Mesothelial cell of epicardium (in vitro differentiated cells): ENCODE data around the gene SPATA24. TPM values are rescaled to one million over a fixed set of nuclear protein-coding genes. Genes with fewer than 3 reads are reported as not detected.

Experiments used
- DNase-seq, 2 experiments: peaks; one replicate each; pipeline ENCODE4 v3.0.0; 2021; ENCODE audit warnings: low spot score in 2 of 2; ENCODE audit not compliant: unreplicated experiment in 2 of 2
- H3K27ac Mint-ChIP-seq: 2 replicates; pipeline ENCODE4 v1.8.0; 2021; ENCODE audit warnings: mixed read lengths
- H3K27me3 Mint-ChIP-seq: 2 replicates; pipeline ENCODE4 v1.8.0; 2021; ENCODE audit warnings: low read depth, mixed read lengths
- H3K36me3 Mint-ChIP-seq: 2 replicates; pipeline ENCODE4 v1.8.0; 2021; ENCODE audit warnings: mixed read lengths
- H3K4me1 Mint-ChIP-seq: 2 replicates; pipeline ENCODE4 v1.8.0; 2021; ENCODE audit warnings: mixed read lengths
- H3K4me3 Mint-ChIP-seq: 2 replicates; pipeline ENCODE4 v1.8.0; 2021; ENCODE audit warnings: mild to moderate bottlenecking, moderate library complexity, mixed read lengths
- H3K9me3 Mint-ChIP-seq: 2 replicates; pipeline ENCODE4 v1.8.0; 2021; ENCODE audit warnings: mixed read lengths
- total RNA-seq: library from RNA; stranded (reverse); gene quantifications from 3 replicates; pipeline ENCODE4 v1.2.1, GENCODE V29; 2021
- TF ChIP-seq, protein P1 (sequence below): fragments of 200-600 bp; sonication (generic); IDR thresholded peaks from one replicate; pipeline ENCODE4 v1.5.0; 2021; ENCODE audit warnings: antibody characterized with exemption; ENCODE audit not compliant: unreplicated experiment

The SPATA24 gene
- total RNA-seq, 1 donor from 2014 or later, result 4.8 TPM

DNA sequence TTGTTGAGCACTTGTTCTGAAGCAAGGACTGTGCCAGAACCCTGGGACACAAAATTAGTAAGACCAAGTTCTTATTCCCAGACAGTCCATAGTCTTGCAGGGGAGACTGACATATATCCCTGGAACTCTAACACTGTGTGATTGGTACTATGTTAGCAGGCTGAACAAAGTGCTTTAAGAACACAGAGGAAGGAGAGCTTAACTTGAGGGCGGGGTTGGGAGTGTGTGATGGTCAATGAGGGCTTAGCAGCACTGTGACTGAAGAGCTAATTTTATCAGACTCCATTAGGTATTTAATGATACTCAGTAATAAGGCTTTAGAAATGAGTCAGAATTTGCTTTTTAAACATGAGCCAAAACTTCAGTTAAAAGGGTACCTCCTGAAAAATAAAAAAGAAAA is 14.9 kb upstream of the SPATA24 start:
- Mint-ChIP-seq H3K27ac (no peak overlapping the region), H3K9me3 (no peaks in the 10 kb centered on the region), H3K4me3 (no peak overlapping the region), H3K27me3 (no peaks in the 10 kb centered on the region), H3K4me1 (no peaks in the 10 kb centered on the region), H3K36me3 (peaks cover 30% of the 10 kb centered on the region)
- no peak for DNase-seq
- TF ChIP-seq, protein P1, sequence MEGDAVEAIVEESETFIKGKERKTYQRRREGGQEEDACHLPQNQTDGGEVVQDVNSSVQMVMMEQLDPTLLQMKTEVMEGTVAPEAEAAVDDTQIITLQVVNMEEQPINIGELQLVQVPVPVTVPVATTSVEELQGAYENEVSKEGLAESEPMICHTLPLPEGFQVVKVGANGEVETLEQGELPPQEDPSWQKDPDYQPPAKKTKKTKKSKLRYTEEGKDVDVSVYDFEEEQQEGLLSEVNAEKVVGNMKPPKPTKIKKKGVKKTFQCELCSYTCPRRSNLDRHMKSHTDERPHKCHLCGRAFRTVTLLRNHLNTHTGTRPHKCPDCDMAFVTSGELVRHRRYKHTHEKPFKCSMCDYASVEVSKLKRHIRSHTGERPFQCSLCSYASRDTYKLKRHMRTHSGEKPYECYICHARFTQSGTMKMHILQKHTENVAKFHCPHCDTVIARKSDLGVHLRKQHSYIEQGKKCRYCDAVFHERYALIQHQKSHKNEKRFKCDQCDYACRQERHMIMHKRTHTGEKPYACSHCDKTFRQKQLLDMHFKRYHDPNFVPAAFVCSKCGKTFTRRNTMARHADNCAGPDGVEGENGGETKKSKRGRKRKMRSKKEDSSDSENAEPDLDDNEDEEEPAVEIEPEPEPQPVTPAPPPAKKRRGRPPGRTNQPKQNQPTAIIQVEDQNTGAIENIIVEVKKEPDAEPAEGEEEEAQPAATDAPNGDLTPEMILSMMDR, result no peak

DNA sequence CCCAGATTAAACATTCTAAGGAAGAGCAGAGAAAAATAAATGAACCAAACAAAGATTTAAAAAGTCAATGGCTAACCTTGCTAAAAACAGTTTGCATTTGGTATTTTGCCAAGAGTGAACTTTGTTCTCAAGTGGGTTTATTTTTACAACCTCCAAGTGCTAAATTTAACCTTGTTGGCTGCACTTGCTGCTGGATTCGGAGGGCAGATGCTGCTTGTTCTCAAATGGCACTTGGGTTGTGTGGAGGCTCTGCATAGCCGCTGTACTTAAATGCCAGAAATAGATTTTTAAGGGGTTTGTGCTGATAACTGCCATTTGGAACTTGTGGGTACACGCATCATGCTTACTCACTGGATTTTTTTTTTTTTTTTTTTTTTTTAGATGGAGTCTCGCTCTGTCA is 13.3 kb upstream of the SPATA24 start:
- no peak overlapping the region for H3K4me3 Mint-ChIP-seq
- H3K4me1 Mint-ChIP-seq, result no peaks in the 10 kb centered on the region
- H3K27ac Mint-ChIP-seq, result no peak overlapping the region
- TF ChIP-seq, protein P1, result no peak
- H3K27me3 Mint-ChIP-seq, result no peaks in the 10 kb centered on the region
- DNase-seq, result no peak
- peaks cover 24% of the 10 kb centered on the region for H3K36me3 Mint-ChIP-seq
- H3K9me3 Mint-ChIP-seq, result no peaks in the 10 kb centered on the region

DNA sequence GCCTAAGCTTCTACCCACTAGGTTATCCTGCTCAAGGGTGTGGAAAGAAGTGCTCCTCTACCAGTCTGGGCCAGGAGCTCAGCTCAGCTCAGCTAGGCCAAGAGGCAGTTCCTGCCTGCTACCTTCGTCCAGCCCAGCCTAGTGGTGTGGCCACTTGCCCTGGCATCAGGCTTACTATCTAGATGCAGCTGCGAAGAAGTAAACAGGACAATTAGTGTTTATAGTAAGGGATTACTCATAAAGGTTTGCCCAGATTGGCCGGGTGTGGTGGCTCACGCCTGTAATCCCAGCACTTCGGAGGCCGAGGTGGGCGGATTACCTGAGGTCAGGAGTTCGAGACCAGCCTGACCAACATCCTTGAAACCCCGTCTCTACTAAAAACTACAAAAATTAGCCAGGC is 12.8 kb upstream of the SPATA24 start:
- DNase-seq, result no peak
- no peak overlapping the region for H3K27ac Mint-ChIP-seq
- no peaks in the 10 kb centered on the region for H3K4me1 Mint-ChIP-seq
- H3K4me3 Mint-ChIP-seq, result no peak overlapping the region
- TF ChIP-seq, protein P1, result no peak
- peaks cover 23% of the 10 kb centered on the region for H3K36me3 Mint-ChIP-seq
- H3K9me3 Mint-ChIP-seq, result no peaks in the 10 kb centered on the region
- H3K27me3 Mint-ChIP-seq, result no peaks in the 10 kb centered on the region

DNA sequence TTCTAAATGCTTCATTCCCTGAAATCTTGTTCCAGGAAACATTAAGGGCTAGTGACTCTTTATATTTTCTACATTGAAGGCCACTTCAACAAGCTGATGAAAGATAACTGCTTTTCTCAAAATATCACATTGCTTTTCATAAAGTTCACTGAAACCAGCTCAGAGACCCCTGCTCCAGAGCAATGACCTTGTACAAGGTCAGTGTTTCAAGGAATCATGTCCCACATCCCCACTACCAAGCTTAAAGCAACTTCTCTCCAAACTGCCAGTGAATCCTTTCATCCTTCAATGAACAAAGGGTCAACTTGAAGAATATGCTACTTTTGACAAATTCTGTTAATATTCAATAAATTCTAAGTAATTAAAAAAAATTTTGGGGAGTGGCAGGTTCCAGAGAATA is 12.0 kb upstream of the SPATA24 start:
- Mint-ChIP-seq H3K27me3 (no peaks in the 10 kb centered on the region), H3K4me1 (no peaks in the 10 kb centered on the region), H3K36me3 (peaks cover 23% of the 10 kb centered on the region), H3K4me3 (no peak overlapping the region), H3K27ac (no peak overlapping the region), H3K9me3 (no peaks in the 10 kb centered on the region)
- DNase-seq, result no peak
- TF ChIP-seq, protein P1, result no peak

DNA sequence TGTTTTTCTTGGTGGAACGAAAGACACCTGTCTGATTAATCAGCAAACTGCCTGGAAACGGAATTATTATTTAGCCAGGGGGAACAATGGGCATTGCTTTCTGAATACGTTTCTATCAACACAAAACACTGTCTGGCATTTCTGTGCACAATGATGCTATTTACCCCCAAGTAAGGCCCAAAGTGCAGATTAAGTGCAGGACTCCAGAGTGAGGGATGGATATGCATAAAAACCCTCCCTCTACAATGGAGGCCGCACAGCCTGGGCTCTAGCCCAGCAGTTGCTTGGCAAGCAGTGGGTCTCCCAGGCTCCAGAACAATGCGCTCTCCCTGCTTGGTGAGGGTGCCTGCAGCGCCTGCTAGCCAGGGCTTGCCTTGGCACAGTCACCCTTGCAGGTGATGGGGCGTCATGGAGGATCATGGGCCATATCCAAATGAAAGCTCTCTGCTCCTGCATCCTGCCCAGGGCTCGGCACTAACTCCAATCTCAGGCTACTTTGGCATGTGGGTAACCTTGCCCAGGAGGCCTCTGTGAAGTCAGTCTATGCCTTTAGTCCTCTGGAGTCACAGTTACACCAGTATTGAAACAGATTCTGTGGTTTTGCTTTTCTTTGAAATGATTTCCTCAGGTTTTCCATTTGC is 11.5 kb upstream of the SPATA24 start:
- Mint-ChIP-seq H3K9me3 (no peaks in the 10 kb centered on the region), H3K27me3 (no peaks in the 10 kb centered on the region), H3K4me1 (no peaks in the 10 kb centered on the region), H3K36me3 (peaks cover 20% of the 10 kb centered on the region), H3K27ac (no peak overlapping the region), H3K4me3 (no peak overlapping the region)
- DNase-seq, result no peak
- TF ChIP-seq, protein P1, result no peak

DNA sequence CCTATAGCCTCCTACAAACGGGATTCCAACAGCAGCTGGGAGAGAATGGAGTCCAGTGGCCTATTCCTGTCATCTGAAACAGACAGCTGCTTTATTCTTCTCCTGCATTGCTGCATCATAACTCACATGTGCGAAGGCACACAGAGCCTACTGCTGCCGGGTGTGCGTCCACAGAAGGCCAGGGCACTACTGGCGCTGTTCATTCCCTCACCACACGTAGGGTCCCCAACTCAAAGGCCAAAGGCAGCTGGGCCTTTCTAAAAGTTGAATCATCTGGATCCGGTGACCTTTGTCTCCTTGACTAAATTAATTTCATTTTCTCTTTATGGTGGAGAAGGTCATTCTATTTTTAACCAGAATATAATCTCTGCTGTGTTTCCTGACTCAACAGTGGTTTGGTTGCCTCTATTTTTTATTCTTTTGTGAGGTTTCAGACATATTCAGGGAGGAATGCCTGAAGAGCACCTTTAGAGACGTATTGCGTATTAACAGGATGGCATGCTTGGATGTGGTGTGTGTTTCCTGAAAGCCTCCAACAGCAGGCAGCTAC is 10.8 kb upstream of the SPATA24 start:
- H3K27me3 Mint-ChIP-seq, result no peaks in the 10 kb centered on the region
- no peak overlapping the region for H3K4me3 Mint-ChIP-seq
- H3K36me3 Mint-ChIP-seq, result peaks cover 15% of the 10 kb centered on the region
- H3K27ac Mint-ChIP-seq, result no peak overlapping the region
- H3K9me3 Mint-ChIP-seq, result no peaks in the 10 kb centered on the region
- no peak for DNase-seq
- H3K4me1 Mint-ChIP-seq, result no peaks in the 10 kb centered on the region
- TF ChIP-seq, protein P1, result no peak
